ENCODE results near the gene GLI3.

Gene GLI3

DNA sequence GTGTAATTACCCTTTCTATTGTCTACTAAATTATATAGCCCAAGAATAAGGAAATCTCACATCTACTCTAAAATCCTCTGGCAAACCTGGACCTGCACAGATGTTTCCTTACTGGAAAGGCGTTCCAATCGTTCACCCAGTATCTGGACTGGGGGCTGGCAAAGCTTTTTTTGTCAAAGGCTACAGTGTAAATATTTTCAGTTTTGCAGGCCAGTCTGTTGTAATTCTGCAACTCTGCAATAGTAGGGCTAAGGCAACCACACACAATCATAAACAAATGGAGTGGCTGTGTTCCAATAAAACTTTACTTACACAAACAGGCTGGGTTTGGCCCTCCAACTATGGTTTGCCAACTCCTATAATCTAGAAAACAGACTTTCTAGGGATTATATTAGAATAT, 56.2 kb downstream of the GLI3 start:
- in situ Hi-C loops (cut with MboI; ENCODE audit: low sequenced_read_pairs) = no loop called here

DNA sequence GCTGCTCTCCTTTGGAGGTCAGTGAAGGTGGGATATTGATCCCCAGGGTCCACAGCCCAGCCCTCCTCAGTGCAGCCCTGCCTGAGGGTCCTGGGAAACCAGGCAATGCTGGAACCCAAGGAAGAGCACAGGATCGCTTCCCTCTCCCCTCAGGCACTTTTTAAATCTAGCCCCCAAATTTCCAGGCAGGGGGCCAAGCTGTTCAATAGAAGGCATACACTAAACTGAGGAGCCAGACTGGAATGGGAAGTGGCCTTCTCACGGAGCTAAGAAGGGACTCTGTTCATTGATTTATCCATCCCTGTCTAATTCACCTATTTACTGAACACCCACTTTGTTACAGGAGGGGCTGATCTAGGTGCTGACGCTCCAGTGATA, 60.3 kb downstream of the GLI3 start:
- in situ Hi-C loops (cut with MboI; ENCODE audit: low sequenced_read_pairs) = no loop called here

DNA sequence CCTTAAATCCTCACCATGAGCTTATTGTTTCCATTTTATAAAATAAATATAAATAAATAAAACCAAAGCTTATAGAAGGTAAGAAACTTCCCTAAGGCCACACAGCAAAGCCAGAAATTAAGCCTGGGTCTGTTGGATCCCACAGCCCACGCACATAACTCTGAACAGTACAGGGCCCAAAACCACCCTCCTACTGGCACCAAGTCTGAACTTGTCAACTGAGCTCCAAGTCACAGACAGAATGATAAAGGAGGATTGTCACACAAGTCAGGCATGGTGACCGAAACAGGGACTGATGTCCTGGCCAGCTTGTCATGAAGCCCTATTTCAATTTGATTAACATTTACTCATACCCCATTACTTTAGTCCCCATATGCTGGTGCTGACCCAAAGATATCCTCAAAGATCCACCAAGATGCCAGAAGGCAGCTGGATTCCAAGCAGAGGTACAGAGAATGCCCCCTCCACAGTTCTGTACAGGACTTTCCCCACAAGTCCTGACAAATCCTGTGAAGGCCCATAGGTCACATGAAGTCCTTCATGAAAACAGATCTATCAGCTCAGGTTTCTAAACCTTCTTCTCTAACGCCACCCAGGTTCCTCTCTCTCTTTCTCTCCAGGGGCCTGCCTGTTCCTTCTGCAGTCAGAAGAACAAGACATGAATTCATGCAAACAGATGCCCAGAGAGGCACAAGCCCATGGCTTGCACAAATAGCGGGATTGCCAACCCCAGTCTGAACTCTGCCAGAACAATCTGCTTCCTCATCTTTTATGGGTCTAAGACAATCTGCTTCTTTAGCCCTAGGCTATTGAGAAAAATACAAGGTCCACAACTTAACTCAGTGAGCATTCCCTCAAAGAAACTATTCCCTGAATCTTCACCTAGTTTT, 60.9 kb downstream of the GLI3 start:
- in situ Hi-C loops (cut with MboI; ENCODE audit: low sequenced_read_pairs) = no loop called here

DNA sequence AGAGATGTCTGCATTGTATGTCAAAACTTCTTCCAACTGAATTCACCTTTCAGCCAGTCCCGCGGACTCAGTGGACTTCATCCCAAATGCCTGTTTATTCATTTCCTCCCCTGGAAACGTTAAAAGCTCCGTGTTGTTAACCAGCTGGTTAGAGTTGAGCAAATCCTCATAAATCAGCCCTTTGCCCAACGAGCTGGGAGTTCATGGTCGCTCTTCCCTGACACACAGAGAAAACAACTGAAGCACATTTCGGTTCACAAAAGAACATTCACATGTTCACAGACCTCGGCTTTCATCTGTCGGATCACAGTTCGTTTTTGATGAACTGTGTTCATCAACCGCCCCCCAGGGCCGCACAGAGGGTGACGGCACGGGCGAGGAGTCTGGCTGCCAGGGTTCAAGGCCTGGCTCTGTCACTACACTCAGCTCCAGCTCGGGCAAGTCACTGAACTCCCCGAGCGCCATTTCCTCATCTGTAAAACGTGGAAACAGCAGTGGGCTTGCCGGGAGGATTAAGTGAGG, 62.6 kb downstream of the GLI3 start:
- in situ Hi-C loops (cut with MboI; ENCODE audit: low sequenced_read_pairs) = no loop called here

DNA sequence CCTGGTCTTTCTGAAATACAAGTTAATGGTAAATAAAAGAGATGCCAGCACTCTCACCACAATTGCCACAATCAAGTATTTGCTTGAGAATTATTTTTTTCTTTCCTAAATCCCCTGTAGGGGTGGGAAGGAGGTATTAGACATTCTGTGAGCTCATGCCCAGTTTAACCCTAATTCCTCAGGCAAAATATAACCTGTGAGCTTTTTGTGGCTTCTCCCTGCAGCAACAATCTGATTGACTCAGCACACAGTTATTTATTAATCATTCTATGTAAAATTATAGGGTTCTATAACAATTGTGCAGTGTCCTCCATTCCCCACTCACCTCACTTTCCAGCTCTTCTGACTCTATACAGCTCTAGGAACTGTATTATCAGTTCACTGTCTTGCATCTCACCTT, 66.3 kb downstream of the GLI3 start:
- in situ Hi-C loops (cut with MboI; ENCODE audit: low sequenced_read_pairs) = no loop called here

DNA sequence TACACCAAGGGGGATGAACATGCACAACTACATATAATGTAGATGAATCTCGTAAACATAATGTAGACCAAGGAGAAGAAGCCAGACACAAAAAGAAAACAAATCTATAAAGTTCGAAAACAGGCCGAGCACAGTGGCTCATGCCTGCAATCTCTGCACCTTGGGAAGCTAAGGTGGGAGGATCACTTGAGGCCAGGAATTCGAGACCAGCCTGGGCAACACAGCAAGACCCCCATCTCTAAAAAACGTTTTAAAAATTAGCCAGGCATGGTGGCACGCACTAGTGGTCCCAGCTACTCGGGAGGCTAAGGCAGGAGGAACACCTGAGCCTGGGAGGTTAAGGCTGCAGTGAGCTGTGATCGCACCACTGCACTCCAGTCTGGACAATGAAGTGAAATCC, 68.5 kb downstream of the GLI3 start:
- in situ Hi-C loops (cut with MboI; ENCODE audit: low sequenced_read_pairs) = no loop called here

DNA sequence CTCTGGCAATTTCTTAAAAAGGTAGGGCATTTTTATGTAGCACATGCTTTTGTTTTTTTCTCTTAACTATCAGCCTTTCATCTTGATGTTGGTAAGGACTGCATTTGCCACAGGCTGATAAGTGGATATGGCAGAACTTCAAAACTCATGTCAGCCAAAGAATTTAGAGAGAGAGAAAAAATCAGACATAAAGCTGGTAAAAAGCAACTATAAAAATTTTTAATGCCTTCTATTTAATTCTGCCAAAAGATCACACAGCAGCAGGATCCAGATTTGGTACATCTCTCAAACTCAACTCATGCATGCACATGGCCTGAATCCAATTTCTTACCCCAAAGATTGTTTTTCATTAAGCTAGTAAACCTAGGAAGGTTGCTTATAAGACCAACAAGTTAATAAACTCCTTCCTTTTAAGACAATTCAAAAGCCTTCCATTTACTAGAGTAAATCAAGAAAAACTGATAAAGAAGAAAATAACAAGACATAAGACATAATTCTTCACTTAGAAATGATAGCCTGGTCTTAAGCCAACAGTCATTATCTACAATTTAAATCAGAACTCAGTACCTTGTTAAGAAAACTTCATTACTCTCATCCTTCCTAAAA, 69.3 kb downstream of the GLI3 start:
- in situ Hi-C loops (cut with MboI; ENCODE audit: low sequenced_read_pairs) = no loop called here

DNA sequence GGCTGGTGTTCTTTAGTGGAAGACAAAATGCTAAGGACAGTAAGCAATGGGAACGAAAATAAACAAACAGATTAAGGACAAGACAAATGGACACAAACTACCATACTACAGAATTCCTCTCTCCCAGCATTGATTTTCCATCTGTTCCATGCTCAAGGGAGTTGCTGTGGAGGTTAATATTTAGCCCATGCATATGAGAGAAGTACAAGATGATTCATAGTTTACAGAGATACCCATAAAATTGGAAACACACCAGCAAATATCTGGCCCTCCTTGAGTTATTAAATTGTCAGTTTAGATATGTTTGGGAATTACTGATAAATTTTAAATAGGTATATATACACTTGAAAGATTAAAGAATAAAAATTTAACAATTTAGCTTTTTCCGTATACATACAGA, 69.8 kb downstream of the GLI3 start:
- in situ Hi-C loops (cut with MboI; ENCODE audit: low sequenced_read_pairs) = no loop called here

DNA sequence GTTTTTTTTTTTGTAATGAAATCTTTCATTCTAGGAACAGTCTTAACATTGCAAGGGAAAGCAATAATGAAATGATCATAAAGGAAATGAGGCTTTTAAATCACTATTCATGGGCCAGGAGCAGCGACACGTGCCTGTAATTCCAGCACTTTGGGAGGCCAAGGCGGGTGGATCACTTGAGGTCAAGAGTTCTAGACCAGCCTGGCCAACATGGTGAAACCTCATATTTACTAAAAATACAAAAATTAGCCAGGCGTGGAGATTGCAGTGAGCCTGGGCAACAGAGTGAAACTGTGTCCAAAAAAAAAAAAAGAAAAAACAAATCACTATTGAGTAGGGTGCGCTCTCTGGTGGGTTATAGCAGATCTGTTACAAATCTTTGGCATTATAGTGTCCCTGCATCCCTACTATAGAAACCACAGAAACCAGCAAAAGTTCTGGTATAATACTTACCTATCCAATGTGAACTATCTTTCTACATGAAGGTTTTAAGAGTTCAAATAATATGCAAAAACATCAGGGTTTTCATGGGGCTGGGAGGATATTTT, 72.1 kb downstream of the GLI3 start:
- in situ Hi-C loops (cut with MboI; ENCODE audit: low sequenced_read_pairs) = no loop called here

DNA sequence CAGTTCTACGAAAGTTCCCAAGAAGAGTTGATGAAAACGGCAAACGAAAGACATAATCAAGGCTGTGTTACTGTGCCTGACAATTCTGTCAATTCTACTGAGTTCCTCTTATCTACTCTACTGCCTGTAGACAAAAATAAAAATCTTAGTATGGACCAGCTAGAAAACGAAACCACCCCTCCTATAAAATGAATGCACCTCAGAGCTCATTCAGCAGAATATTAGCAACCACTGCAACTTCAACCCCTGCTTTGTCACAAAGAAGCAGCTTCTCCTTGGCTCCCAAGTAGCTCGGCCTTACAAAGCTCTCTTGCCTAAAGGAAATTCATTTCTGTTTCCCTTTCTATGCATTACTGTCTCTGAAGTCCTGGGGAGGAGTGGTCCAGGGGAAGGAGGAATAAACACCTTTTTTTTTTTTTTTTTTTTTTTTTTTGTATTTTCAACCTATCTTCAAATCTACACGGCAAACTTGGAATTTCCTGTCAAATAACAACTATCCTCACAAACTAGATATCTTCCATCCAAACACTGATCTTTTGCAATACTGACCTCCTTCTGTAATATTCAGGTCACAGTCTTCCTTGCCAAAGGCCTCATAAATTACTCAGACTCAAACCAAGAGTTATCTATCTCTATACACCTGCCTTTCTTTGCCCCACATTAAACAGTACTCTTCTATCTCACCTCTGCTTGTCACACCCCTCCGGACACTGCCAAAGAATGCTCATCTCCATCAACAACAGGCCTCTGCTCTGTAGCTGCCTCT, 74.3 kb downstream of the GLI3 start:
- in situ Hi-C loops (cut with MboI; ENCODE audit: low sequenced_read_pairs) = no loop called here

DNA sequence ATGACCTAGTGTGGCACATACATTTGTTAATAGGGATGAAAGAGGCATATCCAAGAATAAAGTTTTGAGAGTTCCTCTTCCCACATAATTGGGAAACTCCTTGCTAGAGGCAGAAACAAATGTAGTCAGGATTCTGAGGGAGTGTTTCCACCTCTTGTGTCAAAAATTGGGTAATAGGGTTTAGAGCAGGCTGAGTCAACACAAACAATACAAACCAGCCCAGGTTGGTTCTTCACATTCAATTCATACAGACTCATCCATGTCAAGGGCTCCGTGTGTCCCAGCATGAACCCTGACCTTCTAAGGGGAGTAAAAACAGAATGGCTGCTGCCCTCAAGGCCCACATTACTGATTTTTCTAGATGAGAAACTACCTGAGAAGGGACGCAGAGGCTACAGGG, 75.3 kb downstream of the GLI3 start:
- in situ Hi-C loops (cut with MboI; ENCODE audit: low sequenced_read_pairs) = no loop called here

DNA sequence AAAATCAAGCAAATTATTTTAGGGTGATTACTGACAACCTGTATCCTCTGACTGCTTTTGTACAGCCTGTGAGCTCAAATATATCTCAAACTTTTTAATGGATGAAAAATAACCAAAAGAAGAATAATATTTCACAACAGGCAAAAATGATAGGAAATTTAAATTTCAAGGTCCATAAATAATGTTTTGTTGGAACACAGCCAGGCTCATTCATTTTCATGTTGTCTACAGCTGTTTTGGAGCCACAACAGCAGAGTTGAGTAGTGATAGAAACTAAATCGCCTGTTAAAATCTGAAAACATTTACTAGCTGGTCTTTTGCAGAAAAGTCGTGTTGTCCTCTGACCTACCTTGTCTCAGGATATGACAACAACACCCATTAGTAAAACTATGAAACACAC, 75.9 kb downstream of the GLI3 start:
- in situ Hi-C loops (cut with MboI; ENCODE audit: low sequenced_read_pairs) = no loop called here

DNA sequence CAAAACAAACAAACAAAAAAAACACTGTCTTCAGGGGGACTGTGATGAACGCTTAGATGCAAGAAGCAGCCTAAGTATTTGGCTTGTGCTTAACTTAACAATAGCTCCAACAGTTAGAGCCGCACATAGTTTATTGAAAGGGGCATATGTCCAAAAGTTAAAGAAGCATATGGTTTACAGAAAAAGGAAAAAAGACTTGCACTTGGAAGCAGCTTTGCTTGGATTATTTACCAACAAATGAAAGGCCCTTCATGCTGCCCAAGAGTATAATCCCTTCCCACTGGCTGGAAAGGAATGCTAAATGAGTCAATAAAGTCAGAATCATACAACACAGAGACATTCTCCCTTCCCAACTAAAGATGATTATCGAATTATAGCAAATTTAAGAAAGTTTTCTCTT, 77.9 kb downstream of the GLI3 start:
- in situ Hi-C loops (cut with MboI; ENCODE audit: low sequenced_read_pairs) = no loop called here

DNA sequence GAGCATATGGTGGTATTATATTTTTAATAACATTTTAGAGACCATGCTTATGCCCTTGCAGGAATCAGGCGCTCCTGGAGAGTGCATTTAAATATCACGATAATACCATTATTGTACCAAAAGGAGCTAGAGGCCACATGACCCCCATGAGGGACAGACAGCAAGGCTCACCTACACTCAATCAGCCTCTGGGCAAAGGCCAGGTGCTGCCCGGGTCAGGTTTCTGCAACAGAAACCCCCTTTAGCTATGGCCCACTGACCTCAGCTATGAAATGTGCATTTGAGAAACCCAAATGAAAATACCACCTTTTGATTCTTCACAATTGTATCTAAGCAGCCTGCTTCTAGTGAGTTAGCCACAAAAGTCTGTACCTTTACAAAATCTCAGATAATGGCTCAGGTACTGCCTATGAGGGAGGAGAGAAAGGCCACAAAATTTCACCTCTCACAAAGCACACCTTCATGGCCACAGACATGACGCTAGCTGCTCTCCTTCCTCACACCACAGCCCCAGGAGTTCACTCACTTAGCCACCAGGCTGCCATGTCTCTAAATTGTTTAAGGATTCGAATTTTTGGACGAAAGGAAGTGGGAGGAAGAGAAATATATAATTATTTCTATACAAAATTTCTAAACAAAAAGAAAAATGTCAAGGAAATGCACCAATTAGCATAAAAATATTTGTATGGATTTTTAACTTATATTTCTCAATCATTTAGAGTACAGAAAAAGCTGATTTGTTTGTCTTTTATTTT, 79.9 kb downstream of the GLI3 start:
- in situ Hi-C loops (cut with MboI; ENCODE audit: low sequenced_read_pairs) = no loop called here

DNA sequence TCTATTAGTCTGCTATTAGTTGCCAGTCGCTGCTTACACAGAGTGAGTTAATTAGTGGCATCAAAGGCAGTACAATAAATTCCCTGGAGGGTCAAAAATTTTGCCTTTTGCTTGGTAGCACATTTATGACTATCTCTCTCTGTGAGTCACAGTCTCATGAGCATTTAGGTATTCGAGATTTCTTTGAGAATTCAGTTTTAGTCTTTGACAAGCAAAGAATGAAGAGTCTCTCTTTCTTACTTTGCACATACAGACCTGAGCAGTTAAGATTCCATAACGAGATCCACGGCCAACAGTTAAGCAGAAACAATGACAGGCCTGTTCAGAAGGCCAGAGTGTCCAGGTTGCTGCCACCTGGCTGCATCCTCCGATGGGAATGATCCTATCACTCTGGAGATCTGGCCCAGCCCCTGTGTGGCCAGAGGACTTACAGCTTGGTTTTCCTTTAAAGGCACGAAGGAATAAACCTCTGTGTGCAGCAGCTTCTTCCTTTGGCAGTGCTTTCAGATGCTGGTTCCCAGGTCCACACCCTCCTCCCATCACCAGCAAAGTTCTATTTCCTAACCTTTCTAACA, 80.6 kb downstream of the GLI3 start:
- in situ Hi-C loops (cut with MboI; ENCODE audit: low sequenced_read_pairs) = no loop called here

DNA sequence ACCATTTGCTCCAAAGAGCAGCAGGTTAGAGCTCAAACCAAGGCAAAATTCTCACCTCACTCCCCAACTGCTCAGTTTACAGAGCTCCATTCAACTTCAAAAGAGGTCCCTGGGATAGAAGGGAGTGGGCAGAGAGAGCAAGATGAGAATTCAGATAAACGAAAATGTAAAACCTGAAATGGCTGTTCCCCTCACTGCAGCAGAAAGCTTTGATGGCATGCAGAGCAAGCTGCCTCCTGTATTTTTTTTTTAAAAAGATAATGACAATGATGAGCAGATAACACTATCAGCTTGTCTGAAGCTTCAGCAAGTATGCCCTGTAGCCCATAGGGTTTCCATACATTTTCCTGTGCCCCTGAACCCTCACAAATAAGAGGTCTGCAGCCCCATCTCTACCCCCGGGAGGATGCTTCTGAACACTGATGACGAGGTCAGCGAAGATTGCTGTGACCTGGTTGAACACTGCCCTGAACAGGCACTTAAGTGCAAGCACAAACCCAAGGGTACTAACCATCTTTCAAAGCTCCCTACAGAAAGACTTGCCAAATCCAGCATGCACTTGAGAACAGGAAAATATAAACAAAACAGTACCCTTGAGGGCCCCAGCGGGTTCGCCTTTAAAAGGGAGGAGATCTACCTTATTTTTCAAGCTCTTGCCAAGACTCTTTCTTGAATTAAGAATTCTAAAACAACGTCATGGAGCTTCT, 81.3 kb downstream of the GLI3 start:
- in situ Hi-C loops (cut with MboI; ENCODE audit: low sequenced_read_pairs) = no loop called here

DNA sequence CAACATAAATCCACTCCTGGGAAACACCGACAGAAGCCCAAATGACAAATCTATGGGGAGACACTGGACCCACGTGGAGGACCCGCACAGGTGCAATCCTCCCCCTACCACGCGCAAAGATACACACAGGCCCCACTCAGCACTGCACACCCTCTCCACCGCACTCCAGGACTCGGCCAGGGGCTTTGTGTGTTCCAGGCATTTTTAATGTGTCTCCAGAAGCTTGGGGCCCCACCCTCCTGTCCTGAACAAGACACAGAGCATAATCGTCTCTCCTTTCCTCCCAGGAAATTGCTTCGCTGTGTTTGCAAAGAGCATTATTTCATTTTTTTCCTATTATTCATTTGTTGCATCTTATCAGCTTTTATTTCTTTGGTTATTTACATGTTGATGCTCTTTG, 82.8 kb downstream of the GLI3 start:
- in situ Hi-C loops (cut with MboI; ENCODE audit: low sequenced_read_pairs) = no loop called here

DNA sequence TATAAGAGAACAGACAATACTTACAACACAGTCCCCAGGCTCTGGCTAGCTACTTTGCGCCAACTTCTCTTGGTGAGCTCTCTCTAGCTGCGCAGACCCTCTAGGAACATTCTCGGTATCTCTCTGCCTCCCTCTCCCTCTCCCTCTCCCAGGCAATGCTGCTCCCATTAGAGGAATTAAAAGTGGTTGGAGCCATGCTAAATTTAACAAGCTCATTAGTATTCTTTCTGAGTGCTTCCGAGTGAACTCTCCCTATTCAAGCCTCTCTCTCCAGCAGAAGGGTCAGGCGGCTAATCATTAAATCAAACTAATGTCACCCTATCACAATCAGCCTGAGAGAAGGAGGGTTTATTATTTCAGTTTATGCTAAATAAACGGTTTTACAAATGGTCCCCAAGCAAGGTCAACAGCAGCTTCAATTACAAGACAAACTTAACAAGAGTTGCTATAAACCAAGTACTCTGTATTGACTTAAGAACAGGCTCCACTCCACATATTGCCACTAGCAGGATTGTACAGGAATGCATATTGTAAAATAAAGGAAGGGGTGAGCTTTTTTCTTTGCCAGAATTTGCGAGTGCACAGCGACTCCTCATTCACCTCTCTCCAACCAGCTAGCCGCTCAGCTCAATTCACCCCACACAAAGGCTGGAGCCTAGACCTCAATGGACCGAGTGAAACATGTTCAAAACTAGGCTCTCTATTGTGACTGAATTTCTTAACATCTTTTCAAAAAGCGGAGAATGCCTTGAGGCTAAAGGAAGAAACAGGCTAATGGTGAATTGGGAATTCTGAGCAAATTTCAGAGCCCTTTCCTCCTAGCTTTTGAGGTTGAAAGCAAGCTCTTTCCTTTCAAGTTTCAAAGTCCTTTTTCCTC, 84.4 kb downstream of the GLI3 start:
- in situ Hi-C loops (cut with MboI; ENCODE audit: low sequenced_read_pairs) = no loop called here

DNA sequence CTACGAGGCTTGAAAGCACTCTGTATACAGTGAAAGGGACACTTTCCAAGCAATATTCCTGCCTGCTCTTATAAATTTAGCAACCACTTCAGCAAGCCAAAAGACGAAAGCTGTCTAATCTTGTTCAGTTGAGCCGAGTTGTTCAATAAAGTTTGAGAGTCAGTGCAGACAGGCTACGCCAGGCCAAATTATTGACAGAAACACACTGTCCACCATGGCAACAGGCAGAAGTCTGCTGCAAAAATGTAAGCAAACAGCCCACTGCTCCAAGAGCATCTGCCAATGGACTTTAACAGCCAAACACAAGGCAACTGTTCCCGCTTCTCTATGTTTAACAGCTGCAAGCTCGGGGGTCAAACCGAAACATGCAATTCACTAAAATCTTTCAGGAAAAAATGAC, 85.7 kb downstream of the GLI3 start:
- in situ Hi-C loops (cut with MboI; ENCODE audit: low sequenced_read_pairs) = no loop called here

Measured in HL-60/S4 treated with retinoic acid at 250 ng/mL for 4 days and 3 days (cell line).